NCI-H1092 treated with DMSO at 0.1 percent for 48 hours (cell line): ENCODE data around the gene SCGB1D2.
"Not testable (repeated sequence)": the region's sequence is repeated elsewhere in the genome, so short reads cannot be mapped to it uniquely, and the experiment has no call there.

ENCODE experiments used
- DNase-seq: peaks from one replicate; lab custom pipeline; 2025; lab: John Stamatoyannopoulos, UW

The SCGB1D2 gene, protein sequence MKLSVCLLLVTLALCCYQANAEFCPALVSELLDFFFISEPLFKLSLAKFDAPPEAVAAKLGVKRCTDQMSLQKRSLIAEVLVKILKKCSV

DNA sequence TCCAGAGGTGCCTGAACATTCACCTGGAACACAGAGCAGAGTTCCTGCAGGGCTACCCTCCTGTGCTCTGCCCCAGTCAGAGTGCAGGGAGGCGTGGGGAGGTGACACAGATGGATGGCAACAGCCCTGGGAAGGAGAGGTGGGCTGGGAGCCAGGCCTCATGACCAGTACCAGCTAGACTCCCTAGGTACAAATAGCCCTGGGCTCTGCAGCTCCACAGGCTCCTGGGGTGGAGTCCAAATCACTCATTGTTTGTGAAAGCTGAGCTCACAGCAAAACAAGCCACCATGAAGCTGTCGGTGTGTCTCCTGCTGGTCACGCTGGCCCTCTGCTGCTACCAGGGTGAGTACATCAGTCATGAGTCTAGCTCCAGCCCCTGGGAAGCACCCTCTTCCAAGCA, at the start of gene SCGB1D2:
SCGB1D2 (plus strand) TSS at position 219 of the 400 bp plus-strand sequence; CDS start at position 288, 69 bp downstream.
- DNase-seq: peak; percentile 91

- no peak for DNase-seq
These were observed 48.1 kb upstream of the SCGB1D2 start for GRCh38 chr11:62193952-62194351.

GRCh38 chr11:62195010-62195409, 47.0 kb upstream of the SCGB1D2 start:
- DNase-seq: not testable (repeated sequence)

DNA sequence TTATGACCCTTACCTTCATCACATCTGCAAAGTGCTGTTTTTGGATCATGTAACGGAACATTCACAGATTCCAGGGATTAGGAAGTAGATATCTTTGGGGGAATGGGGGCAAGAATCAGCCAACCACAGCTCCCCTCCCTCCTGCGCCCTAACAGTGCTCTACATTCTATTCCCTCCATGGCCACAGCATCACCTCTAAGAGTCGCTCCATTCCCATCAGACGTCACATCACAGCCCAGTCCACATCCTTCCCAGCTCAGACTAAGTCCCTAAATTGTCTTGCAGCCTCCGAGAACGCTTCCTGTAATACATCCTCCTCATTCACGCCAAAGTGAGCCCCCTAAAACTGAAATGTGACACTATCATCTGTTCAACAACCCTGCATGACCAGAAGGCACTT, 46.1 kb upstream of the SCGB1D2 start:
- DNase-seq: no peak

DNA sequence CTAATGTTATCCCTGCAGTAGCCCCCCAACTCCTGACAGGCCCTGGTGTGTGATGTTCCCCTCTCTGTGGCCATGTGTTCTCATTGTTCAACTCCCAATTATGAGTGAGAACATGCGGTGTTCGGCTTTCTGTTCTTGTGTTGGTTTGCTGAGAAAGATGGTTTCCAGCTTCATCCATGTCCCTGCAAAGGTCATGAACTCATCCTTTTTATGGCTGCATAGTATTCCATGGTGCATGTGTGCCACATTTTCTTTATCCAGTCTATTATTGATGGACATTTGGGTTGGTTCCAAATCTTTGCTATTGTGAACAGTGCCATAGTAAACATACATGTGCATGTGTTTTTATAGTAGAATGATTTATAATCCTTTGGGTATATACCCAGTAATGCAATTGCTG, 44.6 kb upstream of the SCGB1D2 start:
- DNase-seq: not testable (repeated sequence)

DNA sequence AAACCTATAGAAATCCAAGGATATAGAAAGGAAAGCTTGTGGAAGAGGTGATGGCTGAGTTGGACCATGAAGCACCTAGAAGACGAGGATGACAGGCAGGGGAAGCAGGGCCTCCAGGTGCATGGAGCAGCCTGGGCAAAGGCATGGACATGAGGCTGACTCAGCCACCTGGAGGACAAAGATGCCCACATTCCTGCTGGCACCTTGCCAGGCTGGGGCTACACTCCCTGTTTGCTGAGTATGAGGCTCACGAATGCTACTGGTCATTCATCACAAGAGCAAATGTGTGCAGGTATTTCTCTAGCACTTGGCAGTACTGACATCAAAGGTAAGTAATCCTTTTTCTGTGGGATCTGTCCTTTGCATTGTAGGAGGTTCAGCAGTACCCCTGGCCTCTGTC, 40.7 kb upstream of the SCGB1D2 start:
- DNase-seq: no peak

GRCh38 chr11:62202910-62203309, 39.1 kb upstream of the SCGB1D2 start:
- no peak for DNase-seq

GRCh38 chr11:62204430-62204829, 37.6 kb upstream of the SCGB1D2 start:
- no peak for DNase-seq

- DNase-seq: no peak
These were observed 36.6 kb upstream of the SCGB1D2 start for GRCh38 chr11:62205441-62205840.

- DNase-seq: not testable (repeated sequence)
These were observed 35.6 kb upstream of the SCGB1D2 start for GRCh38 chr11:62206276-62207066.

DNA sequence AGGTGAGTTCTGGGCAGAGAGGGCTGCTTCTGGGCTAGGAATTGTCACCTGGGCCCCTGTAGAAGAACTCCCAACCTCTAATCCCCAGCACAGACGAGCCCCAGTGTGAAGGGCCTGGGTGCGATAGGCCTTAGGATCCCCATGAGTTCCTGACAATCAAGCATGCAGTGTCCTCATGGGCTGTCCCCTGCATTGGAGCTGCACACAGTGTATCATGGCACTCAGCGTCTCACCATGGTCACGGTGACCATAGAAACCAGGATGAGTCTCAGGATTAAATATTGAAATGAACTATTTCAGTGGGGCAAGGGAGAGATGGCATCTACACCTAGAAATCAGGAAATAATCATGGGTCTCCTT, 33.3 kb upstream of the SCGB1D2 start:
- DNase-seq: no peak

DNA sequence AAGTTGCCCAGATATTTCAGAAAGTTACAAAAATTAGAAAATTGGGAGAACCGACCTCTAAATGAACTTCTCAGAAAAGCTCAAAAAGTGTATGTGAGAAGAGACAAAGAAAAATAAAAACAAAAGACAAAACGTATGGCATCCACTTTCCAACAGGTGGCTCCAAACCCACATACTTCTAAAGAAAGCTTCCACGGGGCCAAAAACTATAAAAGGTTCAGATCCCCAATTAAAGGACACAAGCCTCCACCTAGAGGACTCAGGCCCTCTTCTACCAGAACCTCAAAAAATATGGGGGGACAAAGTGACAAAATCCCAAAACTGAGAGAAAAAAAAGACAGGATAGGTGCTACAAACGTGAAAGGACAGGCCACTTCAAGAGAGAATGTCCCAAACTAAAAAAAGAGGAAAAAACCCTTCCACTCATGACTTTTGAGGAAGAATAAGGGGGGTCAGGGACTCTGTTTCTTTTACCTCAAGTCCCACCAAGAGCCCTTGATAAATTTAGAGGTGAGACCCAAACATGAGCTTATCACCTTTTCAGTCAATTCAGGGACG, 24.8 kb upstream of the SCGB1D2 start:
- DNase-seq: peak; percentile 9

- no peak for DNase-seq
These were observed 20.5 kb upstream of the SCGB1D2 start for GRCh38 chr11:62221498-62221897.

GRCh38 chr11:62223095-62223494, 18.9 kb upstream of the SCGB1D2 start:
- no peak for DNase-seq

- DNase-seq: no peak
These were observed 8.3 kb upstream of the SCGB1D2 start for GRCh38 chr11:62233730-62234129.

DNA sequence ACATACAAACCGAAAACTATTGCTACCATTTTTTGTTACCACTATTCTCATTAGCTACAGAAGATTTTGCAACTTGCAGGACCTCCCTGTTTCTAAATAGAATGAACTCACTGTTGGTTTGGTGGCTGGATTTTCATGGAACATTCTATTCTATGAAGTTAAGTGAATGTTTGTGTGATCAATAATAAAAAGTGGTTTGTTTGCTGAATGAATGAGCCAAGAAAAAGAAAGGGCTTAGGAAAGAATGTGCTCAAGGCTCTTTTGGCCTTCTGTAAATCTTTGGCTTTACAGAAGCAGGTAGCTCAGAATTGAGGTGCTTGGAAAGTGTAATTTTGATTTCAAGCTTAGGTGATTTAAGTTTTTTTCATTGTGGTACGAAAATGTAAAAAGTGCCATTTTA, 5.9 kb upstream of the SCGB1D2 start:
- DNase-seq: no peak

DNA sequence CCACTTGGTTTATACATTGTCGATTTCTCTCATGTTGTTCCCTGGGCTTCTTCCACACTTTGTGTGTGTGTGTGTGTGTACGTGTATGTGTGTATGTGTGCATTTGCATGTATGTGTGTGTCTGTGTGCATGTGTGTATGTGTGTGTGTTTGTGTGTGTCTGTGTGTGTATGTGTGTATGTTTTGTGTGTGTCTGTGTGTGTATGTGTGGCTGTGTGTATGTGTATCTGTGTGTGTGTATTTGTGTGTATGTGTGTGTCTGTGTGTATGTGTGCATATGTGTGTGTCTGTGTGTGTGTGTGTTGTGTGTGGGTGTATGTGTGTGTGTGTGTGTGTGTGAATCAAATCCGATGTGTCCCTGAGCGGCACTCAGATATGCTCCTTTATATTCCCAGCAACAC, 4.5 kb upstream of the SCGB1D2 start:
- no peak for DNase-seq

GRCh38 chr11:62238151-62238550, 3.9 kb upstream of the SCGB1D2 start:
- DNase-seq: no peak

- DNase-seq: no peak
These were observed 944 bp upstream of the SCGB1D2 start for GRCh38 chr11:62241095-62241494.

- DNase-seq: no peak
These were observed 3.3 kb downstream of the SCGB1D2 start for GRCh38 chr11:62245271-62245753.

DNA sequence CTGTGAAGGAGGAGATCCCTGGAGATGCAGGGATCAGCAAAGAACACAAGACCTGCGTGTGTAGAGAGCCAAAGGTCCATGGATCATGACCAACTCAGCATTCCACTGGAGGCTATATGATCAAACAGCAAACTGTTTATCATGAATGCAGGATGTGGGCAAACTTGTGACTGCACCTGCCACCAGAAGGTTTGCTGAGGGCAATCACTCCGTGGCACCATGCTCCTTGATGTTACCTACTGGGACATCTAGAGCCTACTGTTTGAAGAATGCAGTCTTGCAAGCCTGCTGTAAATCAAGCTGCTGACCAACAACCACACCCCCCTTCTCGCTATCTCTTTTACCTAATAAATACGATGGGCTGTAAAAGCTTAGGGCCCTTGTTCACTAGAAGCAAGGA, 9.7 kb downstream of the SCGB1D2 start:
- no peak for DNase-seq

DNA sequence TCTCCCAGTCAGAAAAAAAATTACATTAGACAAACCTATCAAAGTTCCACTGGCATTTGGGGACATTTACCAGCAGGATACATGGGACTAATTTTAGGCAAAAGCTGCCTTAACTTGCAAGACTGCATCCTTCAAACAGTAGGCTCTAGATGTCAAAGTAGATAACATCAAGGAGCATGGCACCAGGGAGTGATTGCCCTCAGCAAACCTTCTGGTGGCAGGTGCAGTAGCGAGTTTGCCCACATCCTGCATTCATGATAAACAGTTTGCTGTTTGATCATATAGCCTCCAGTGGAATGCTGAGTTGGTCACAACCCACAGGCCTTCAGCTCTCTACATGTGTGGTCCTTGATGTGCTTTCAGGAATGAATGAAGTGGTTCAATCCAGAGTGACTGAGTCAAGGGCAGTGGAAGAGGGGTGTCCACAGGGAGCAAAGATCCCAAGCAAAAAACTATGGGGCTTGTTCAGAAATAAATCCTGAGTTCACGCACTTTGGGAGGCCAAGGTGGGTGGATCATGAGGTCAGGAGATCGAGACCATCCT, 12.0 kb downstream of the SCGB1D2 start:
- DNase-seq: no peak

DNA sequence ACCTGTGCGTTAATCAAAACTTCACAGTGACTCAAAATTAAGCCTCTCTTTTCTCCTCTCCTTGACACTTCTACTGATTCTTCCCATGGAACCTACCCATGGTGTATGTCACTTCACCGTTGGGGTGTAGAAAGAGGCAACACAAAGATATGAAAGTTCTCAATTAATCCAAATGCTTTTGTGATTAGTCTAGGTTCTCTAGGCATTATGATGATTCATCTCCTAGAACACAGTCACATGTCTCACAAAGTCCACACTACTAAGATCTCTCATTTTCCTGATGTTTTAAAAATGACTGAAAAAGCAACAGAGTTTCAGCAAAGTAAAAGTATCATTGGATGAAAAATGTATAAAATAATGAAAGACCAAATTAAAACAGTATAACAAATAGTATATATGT, 14.2 kb downstream of the SCGB1D2 start:
- DNase-seq: no peak
